ENCODE data around the gene NMRK1.

NMRK1 gene

DNA sequence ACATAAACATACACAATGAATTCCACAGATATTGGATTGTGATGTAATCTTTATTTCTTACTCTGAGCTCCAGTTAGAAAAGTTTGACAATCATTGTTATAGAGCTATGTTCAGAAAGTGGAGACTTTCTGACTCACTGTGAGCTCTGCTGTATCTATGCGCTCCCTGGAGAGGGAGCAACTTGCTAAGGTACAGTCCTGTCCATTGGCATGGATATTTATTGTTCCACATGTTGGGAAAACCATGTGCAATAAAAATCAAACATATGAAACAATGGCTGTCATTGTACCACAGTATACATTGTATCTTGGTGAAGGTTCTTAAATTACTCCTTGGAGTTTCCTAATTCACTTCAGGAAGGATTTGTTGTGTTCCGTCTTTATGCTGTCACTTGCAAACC lies 26.8 kb downstream of the NMRK1 start:
- Histone ChIP-seq H3K4me1 (ENCODE audit: control insufficient read depth, insufficient read depth, low read length) (no peaks in the 10 kb centered on the region), H3K36me3 (ENCODE audit: control insufficient read depth, insufficient read depth, low read length) (no peaks in the 10 kb centered on the region), H3K27ac (ENCODE audit: low read length) (no peak overlapping the region), H3K4me3 (ENCODE audit: low read length) (no peak overlapping the region), H3K9me3 (ENCODE audit: control insufficient read depth, insufficient read depth, low read length) (no peaks in the 10 kb centered on the region), H3K27me3 (ENCODE audit: control insufficient read depth, insufficient read depth, low read length) (no peaks in the 10 kb centered on the region)
- no CpG with 5 or more reads among the region's 2 CpGs for WGBS (ENCODE audit: insufficient coverage, insufficient read length)
- no peak for DNase-seq (ENCODE audit: low read depth, low spot score)

DNA sequence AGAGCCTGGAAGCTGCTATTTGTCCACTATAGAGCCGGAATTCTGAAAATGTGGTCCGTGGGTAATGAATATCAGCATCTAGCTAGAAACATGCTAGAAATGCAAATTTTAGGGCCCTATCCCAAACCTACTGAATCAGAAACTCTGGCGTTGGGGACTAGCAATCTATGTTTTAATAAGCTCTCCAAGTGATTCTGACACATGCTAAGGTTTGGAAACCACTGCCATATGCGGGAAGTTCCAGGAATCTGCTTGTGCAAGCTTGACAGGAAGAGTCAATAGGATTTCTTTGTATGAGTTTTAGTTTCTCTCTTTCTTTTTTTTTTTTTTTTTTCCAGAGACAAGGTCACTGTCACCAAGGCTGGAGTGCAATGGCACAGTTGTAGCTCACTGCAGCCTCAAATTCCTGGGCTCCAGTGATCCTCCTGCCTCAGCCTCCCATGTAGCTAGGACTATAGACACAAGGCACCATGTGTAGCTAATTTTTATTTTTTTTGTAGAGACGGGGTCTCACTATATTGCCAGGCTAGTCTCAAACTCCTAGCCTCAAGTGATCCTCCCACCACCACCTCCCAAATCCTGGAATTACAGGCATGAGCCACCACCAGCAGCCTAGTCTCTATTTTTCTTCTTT lies 33.5 kb downstream of the NMRK1 start:
- no peaks in the 10 kb centered on the region for H3K4me1 ChIP-seq (ENCODE audit: control insufficient read depth, insufficient read depth, low read length)
- no CpG with 5 or more reads among the region's 5 CpGs for WGBS (ENCODE audit: insufficient coverage, insufficient read length)

DNA sequence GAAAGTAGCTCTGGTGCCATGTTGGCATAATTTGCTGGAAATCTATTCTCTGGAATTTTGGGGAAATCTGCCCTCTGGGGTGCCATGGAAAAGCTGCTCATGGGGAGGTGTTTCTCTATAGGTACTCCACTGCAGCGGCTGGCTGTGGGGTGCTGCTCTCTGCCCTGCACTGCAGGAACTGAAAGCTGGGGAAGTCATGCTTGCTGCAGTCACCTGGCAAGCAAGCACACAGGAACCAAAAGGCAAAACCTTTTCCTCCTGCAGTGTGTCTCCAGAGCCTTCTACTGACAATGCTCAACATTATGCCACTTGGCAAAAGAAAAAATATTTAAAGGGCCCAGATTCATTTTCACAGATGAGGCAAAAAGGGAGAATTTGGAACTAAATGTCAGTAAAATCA lies 34.1 kb downstream of the NMRK1 start:
- H3K36me3 ChIP-seq (ENCODE audit: control insufficient read depth, insufficient read depth, low read length): no peaks in the 10 kb centered on the region
- no peaks in the 10 kb centered on the region for H3K27me3 ChIP-seq (ENCODE audit: control insufficient read depth, insufficient read depth, low read length)
- no CpG with 5 or more reads among the region's 1 CpG for WGBS (ENCODE audit: insufficient coverage, insufficient read length)
- H3K4me1 ChIP-seq (ENCODE audit: control insufficient read depth, insufficient read depth, low read length): no peaks in the 10 kb centered on the region
- no peaks in the 10 kb centered on the region for H3K9me3 ChIP-seq (ENCODE audit: control insufficient read depth, insufficient read depth, low read length)
- no peak overlapping the region for H3K4me3 ChIP-seq (ENCODE audit: low read length)
- no peak for DNase-seq (ENCODE audit: low read depth, low spot score)
- no peak overlapping the region for H3K27ac ChIP-seq (ENCODE audit: low read length)

More for the DNA sequence above, 33.5 kb downstream of the NMRK1 start:
- no peak overlapping the region for H3K4me3 ChIP-seq (ENCODE audit: low read length)
- no peaks in the 10 kb centered on the region for H3K9me3 ChIP-seq (ENCODE audit: control insufficient read depth, insufficient read depth, low read length)
- no peak for DNase-seq (ENCODE audit: low read depth, low spot score)
- H3K27me3 ChIP-seq (ENCODE audit: control insufficient read depth, insufficient read depth, low read length): no peaks in the 10 kb centered on the region
- H3K27ac ChIP-seq (ENCODE audit: low read length): no peak overlapping the region
- no peaks in the 10 kb centered on the region for H3K36me3 ChIP-seq (ENCODE audit: control insufficient read depth, insufficient read depth, low read length)

DNA sequence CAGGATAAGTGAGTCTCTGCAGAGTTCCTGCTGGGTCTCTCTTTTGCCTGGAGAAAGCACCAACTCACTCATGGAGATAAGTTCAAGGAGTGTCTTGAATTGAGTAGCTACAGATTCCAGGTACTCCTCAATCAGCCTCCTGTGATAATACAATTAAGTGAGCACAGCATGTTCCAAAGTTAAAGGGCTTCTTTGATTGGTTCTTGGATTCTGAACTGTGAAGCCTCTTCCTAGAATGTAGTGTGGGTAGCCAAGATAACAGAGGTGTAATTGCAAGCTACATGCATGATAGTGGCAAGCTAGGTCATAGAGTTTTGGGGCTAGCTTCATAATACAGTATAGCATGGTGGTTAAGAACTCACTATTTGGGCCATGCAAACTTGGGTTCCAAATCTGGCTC lies 36.7 kb downstream of the NMRK1 start:
- Histone ChIP-seq H3K9me3 (ENCODE audit: control insufficient read depth, insufficient read depth, low read length) (no peaks in the 10 kb centered on the region), H3K36me3 (ENCODE audit: control insufficient read depth, insufficient read depth, low read length) (no peaks in the 10 kb centered on the region), H3K4me3 (ENCODE audit: low read length) (no peak overlapping the region), H3K27me3 (ENCODE audit: control insufficient read depth, insufficient read depth, low read length) (no peaks in the 10 kb centered on the region), H3K4me1 (ENCODE audit: control insufficient read depth, insufficient read depth, low read length) (no peaks in the 10 kb centered on the region), H3K27ac (ENCODE audit: low read length) (no peak overlapping the region)
- no peak for DNase-seq (ENCODE audit: low read depth, low spot score)

DNA sequence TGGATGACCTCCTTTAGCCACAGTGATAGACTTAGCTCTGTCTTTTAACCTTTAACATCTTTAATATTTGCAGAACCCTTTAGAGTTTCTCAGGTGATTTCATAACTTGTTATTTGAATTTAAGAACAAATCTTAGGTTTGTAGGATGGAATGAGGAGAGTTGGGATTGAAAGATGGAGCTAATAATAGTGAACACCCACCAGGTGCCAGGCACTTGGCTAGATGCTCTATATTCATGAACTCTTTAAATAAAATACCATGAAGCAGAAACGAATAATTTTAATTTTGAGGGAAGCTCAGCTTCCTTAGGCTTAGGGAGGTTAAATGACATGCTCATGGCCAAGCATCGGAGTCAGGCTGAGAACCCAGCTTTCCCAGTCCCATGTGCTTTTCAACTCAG lies 40.4 kb downstream of the NMRK1 start:
- Histone ChIP-seq H3K4me3 (ENCODE audit: low read length) (no peak overlapping the region), H3K27ac (ENCODE audit: low read length) (no peak overlapping the region), H3K27me3 (ENCODE audit: control insufficient read depth, insufficient read depth, low read length) (no peaks in the 10 kb centered on the region), H3K9me3 (ENCODE audit: control insufficient read depth, insufficient read depth, low read length) (no peaks in the 10 kb centered on the region), H3K36me3 (ENCODE audit: control insufficient read depth, insufficient read depth, low read length) (no peaks in the 10 kb centered on the region), H3K4me1 (ENCODE audit: control insufficient read depth, insufficient read depth, low read length) (no peaks in the 10 kb centered on the region)
- WGBS (ENCODE audit: insufficient coverage, insufficient read length): no CpG with 5 or more reads among the region's 2 CpGs
- DNase-seq (ENCODE audit: low read depth, low spot score): no peak

DNA sequence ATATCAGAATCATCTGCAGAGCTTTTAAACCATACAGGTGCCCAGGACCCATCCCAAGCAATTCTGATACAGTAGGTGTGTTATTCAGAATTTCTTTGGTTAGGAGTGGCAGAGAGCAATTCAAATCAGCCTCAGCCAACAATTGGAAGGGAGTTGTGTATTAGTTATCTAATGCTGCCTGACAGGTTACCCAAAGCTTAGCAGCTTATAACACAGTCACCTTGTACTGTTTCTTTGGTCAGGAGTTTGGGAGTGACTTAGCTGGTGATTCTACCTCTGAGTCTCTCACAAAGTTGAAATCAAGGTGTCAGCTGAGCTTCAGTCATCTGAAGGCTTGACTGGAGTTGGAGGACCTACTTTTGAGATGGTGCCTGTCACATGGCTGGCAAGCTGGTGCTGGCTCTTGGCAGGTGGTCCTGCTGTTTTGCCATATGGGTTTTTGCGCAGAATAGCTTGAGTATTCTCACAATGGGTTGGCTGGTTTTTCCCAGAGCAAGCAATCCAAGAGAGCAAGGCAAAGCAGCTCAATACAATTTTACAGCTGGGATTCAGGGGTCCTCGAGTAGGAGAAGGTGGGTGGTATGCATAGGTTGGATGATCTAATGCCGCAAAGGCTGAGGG lies 41.1 kb downstream of the NMRK1 start:
- no peak for DNase-seq (ENCODE audit: low read depth, low spot score)
- Histone ChIP-seq H3K4me3 (ENCODE audit: low read length) (no peak overlapping the region), H3K9me3 (ENCODE audit: control insufficient read depth, insufficient read depth, low read length) (no peaks in the 10 kb centered on the region), H3K27me3 (ENCODE audit: control insufficient read depth, insufficient read depth, low read length) (no peaks in the 10 kb centered on the region), H3K4me1 (ENCODE audit: control insufficient read depth, insufficient read depth, low read length) (no peaks in the 10 kb centered on the region), H3K36me3 (ENCODE audit: control insufficient read depth, insufficient read depth, low read length) (no peaks in the 10 kb centered on the region), H3K27ac (ENCODE audit: low read length) (no peak overlapping the region)
- WGBS (ENCODE audit: insufficient coverage, insufficient read length): no CpG with 5 or more reads among the region's 3 CpGs

DNA sequence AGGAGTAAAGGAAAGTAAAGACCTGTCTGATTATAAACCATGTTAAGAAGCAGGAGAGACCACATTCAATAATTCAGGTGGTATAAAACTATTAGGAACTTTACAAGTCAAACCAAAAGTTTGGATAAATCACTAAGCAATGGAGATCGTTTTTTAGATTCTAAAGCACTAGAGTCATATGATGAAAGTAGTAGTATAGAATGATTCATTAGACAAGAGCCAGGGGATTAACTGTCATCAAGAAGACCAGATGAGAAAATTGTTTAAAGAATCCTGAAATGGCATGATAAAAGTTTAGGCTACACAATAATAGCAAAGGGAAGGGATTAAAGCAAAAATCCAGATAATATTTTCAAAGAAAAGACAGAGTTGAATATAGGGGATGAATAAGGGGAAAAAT lies 46.9 kb downstream of the NMRK1 start:
- DNase-seq (ENCODE audit: low read depth, low spot score): no peak
- H3K27me3 ChIP-seq (ENCODE audit: control insufficient read depth, insufficient read depth, low read length): no peaks in the 10 kb centered on the region
- WGBS (ENCODE audit: insufficient coverage, insufficient read length): no CpG with 5 or more reads among the region's 1 CpG
- no peaks in the 10 kb centered on the region for H3K4me1 ChIP-seq (ENCODE audit: control insufficient read depth, insufficient read depth, low read length)
- H3K4me3 ChIP-seq (ENCODE audit: low read length): no peak overlapping the region
- no peak overlapping the region for H3K27ac ChIP-seq (ENCODE audit: low read length)
- no peaks in the 10 kb centered on the region for H3K36me3 ChIP-seq (ENCODE audit: control insufficient read depth, insufficient read depth, low read length)
- H3K9me3 ChIP-seq (ENCODE audit: control insufficient read depth, insufficient read depth, low read length): no peaks in the 10 kb centered on the region

DNA sequence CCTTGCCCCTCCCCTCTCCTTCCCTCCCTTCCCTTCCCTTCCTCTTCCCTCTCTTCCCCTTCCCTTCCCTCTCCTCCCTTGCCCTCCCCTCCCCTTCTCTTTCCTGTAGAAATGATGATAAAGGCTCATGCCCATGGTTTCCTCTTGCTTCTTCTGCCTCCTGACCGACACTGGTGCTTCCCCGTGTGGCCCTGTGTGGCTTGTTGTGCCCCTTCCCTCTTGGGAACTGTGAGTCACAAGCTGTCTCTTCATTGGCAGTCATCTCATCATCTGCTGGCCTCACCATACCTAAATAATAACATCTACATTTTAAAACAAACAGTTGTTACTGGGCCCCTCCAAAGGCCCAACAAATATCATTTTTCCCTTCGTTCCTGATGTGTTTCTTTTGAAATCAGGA lies 48.2 kb downstream of the NMRK1 start:
- WGBS (ENCODE audit: insufficient coverage, insufficient read length): no CpG with 5 or more reads among the region's 3 CpGs
- Histone ChIP-seq H3K36me3 (ENCODE audit: control insufficient read depth, insufficient read depth, low read length) (no peaks in the 10 kb centered on the region), H3K4me1 (ENCODE audit: control insufficient read depth, insufficient read depth, low read length) (no peaks in the 10 kb centered on the region), H3K4me3 (ENCODE audit: low read length) (no peak overlapping the region), H3K27ac (ENCODE audit: low read length) (no peak overlapping the region), H3K9me3 (ENCODE audit: control insufficient read depth, insufficient read depth, low read length) (no peaks in the 10 kb centered on the region), H3K27me3 (ENCODE audit: control insufficient read depth, insufficient read depth, low read length) (no peaks in the 10 kb centered on the region)
- no peak for DNase-seq (ENCODE audit: low read depth, low spot score)

DNA sequence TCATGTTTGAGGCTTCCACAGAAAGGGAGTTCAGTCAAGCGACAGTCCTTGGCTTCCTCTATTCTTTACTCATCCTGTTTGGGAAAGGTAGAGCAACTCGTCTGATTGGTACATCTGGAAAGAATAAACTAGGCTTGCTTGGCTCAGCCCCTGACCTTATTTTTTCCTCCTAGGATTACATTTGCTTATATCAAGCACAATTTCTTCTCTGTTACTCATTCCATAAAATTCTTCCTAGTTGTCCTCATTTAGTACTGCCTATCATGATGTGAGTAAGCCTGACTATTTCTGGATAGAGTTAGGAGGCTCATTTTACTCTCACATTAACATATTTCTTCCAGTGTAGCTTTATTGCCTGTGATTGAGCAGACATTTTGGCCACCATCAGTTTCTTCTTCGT lies 48.9 kb downstream of the NMRK1 start:
- WGBS (ENCODE audit: insufficient coverage, insufficient read length): no CpG with 5 or more reads among the region's 3 CpGs
- H3K27ac ChIP-seq (ENCODE audit: low read length): no peak overlapping the region
- H3K36me3 ChIP-seq (ENCODE audit: control insufficient read depth, insufficient read depth, low read length): no peaks in the 10 kb centered on the region
- H3K4me1 ChIP-seq (ENCODE audit: control insufficient read depth, insufficient read depth, low read length): no peaks in the 10 kb centered on the region
- H3K9me3 ChIP-seq (ENCODE audit: control insufficient read depth, insufficient read depth, low read length): no peaks in the 10 kb centered on the region
- no peaks in the 10 kb centered on the region for H3K27me3 ChIP-seq (ENCODE audit: control insufficient read depth, insufficient read depth, low read length)
- no peak overlapping the region for H3K4me3 ChIP-seq (ENCODE audit: low read length)
- DNase-seq (ENCODE audit: low read depth, low spot score): no peak

DNA sequence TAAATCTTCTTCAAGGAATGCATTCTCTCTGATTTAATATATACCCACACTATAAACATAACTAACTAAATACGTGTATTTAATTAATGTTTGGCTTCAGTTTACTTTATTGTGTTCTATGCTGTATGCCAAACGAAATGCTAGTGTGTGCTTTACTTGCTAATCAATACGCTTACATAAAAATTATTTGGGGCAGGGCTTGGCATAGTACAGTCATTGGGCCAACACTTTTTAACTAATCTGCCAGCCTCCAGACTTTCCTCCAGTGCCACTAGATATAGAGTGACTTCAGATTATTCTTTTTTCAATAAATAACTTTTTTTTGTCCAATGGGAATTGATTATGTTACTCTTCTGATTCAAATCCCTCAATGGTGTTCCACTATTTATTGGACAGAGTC lies 51.2 kb downstream of the NMRK1 start:
- Histone ChIP-seq H3K27me3 (ENCODE audit: control insufficient read depth, insufficient read depth, low read length) (no peaks in the 10 kb centered on the region), H3K27ac (ENCODE audit: low read length) (no peak overlapping the region), H3K36me3 (ENCODE audit: control insufficient read depth, insufficient read depth, low read length) (no peaks in the 10 kb centered on the region), H3K4me1 (ENCODE audit: control insufficient read depth, insufficient read depth, low read length) (no peaks in the 10 kb centered on the region), H3K9me3 (ENCODE audit: control insufficient read depth, insufficient read depth, low read length) (no peaks in the 10 kb centered on the region), H3K4me3 (ENCODE audit: low read length) (no peak overlapping the region)
- WGBS (ENCODE audit: insufficient coverage, insufficient read length): 100% methylated on average over 1 of the region's 3 CpGs
- DNase-seq (ENCODE audit: low read depth, low spot score): no peak

DNA sequence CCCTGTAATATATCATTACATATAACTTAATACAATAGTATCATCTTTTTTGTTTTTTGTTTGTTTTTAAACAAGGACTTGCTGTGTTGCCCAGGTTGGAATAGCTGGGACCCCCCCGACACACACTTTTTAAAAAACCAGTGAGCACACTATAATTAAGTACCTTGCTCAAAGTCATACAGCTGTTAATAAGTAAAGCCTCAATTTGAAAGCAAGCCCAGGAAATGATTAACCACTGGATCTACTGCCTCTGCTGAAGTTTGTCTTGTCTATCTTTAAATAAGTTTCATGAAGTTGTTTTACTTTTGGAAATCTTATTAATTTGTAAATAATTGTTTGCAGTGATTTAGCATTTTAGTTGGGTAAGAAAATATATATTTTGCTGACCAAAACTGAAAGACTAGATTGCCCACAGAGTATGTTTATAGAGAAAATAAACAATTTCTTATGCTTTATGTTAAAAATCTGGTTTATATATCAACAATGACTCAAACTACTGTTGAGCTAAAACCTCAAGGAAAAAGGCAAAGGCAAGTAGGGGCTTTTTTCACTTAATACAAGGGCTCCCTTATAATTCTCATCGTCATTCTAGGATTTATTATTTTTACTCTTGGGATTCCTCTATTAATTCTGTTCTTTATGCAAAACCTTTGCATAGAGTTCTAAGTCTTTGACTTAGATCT lies 54.0 kb downstream of the NMRK1 start:
- no peaks in the 10 kb centered on the region for H3K36me3 ChIP-seq (ENCODE audit: control insufficient read depth, insufficient read depth, low read length)
- H3K4me1 ChIP-seq (ENCODE audit: control insufficient read depth, insufficient read depth, low read length): no peaks in the 10 kb centered on the region
- H3K27ac ChIP-seq (ENCODE audit: low read length): no peak overlapping the region
- no CpG with 5 or more reads among the region's 2 CpGs for WGBS (ENCODE audit: insufficient coverage, insufficient read length)
- H3K9me3 ChIP-seq (ENCODE audit: control insufficient read depth, insufficient read depth, low read length): no peaks in the 10 kb centered on the region
- DNase-seq (ENCODE audit: low read depth, low spot score): no peak
- H3K4me3 ChIP-seq (ENCODE audit: low read length): no peak overlapping the region
- H3K27me3 ChIP-seq (ENCODE audit: control insufficient read depth, insufficient read depth, low read length): no peaks in the 10 kb centered on the region

All from iPS DF 6.9 (cell line).